HEK293 (cell line): ENCODE measurements around the gene FFAR2.

Source experiments
- ZNF24 ChIP-seq: fragments of 450-650 bp; formaldehyde crosslinking; IDR thresholded peaks from 2 replicates; pipeline ENCODE4 v1.5.1; 2016; ENCODE audit warnings: missing biosample characterization, missing genetic modification characterization
- TF ChIP-seq, protein P1 (sequence below): fragments of 450-650 bp; formaldehyde crosslinking; IDR thresholded peaks from 2 replicates; pipeline ENCODE4 v1.5.1; 2017; ENCODE audit warnings: missing biosample characterization, missing genetic modification characterization
- TF ChIP-seq, protein P2 (sequence below): fragments of 450-650 bp; formaldehyde crosslinking; IDR thresholded peaks from 2 replicates; pipeline ENCODE4 v1.5.1; 2016; ENCODE audit warnings: missing biosample characterization, missing genetic modification characterization
- TF ChIP-seq, protein P3 (sequence below): fragments of 450-650 bp; formaldehyde crosslinking; IDR thresholded peaks from 2 replicates; pipeline ENCODE4; 2016; ENCODE audit warnings: missing biosample characterization, missing genetic modification characterization

DNA sequence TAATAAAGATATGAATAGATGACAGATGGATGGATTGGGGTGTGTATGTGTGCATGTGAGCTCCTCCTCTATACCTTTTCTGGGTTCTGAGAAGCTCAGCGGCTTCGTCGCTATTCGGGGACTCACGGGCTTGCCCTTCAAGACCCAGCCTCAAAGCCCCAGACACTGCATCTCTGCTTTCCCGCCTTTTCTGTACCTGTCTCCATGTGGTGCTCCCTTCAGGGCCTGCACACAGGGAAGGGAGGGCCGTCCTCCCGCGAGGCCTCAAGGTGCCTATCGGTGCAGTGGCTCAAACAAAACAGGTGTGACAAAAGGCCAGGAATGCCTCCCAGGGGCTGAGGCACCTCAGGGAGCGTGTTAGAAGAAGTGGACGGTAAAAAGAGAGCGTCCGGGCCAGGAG is 26.0 kb downstream of the FFAR2 start:
- TF ChIP-seq, protein P1, sequence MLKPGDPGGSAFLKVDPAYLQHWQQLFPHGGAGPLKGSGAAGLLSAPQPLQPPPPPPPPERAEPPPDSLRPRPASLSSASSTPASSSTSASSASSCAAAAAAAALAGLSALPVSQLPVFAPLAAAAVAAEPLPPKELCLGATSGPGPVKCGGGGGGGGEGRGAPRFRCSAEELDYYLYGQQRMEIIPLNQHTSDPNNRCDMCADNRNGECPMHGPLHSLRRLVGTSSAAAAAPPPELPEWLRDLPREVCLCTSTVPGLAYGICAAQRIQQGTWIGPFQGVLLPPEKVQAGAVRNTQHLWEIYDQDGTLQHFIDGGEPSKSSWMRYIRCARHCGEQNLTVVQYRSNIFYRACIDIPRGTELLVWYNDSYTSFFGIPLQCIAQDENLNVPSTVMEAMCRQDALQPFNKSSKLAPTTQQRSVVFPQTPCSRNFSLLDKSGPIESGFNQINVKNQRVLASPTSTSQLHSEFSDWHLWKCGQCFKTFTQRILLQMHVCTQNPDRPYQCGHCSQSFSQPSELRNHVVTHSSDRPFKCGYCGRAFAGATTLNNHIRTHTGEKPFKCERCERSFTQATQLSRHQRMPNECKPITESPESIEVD (tag by site-specific recombination): no peak
- TF ChIP-seq ZNF24: no peak
- TF ChIP-seq, protein P2, sequence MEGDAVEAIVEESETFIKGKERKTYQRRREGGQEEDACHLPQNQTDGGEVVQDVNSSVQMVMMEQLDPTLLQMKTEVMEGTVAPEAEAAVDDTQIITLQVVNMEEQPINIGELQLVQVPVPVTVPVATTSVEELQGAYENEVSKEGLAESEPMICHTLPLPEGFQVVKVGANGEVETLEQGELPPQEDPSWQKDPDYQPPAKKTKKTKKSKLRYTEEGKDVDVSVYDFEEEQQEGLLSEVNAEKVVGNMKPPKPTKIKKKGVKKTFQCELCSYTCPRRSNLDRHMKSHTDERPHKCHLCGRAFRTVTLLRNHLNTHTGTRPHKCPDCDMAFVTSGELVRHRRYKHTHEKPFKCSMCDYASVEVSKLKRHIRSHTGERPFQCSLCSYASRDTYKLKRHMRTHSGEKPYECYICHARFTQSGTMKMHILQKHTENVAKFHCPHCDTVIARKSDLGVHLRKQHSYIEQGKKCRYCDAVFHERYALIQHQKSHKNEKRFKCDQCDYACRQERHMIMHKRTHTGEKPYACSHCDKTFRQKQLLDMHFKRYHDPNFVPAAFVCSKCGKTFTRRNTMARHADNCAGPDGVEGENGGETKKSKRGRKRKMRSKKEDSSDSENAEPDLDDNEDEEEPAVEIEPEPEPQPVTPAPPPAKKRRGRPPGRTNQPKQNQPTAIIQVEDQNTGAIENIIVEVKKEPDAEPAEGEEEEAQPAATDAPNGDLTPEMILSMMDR: no peak
- TF ChIP-seq, protein P3, sequence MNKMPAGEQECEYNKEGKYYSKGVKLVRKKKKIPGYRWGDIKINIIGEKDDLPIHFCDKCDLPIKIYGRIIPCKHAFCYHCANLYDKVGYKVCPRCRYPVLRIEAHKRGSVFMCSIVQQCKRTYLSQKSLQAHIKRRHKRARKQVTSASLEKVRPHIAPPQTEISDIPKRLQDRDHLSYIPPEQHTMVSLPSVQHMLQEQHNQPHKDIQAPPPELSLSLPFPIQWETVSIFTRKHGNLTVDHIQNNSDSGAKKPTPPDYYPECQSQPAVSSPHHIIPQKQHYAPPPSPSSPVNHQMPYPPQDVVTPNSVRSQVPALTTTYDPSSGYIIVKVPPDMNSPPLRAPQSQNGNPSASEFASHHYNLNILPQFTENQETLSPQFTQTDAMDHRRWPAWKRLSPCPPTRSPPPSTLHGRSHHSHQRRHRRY (tag by site-specific recombination): no peak
